ENCODE measurements around the gene BYSL.

GRCh38 chr6:41922154-41922553 is 855 bp downstream of the BYSL start:
- TF ChIP-seq ZNF184 (CRISPR knock-in tag; IDR thresholded peaks at IDR 0.05) (no peak), ATF1 (CRISPR knock-in tag; IDR thresholded peaks at IDR 0.05) (no peak), ATF1 (tag; IDR thresholded peaks at IDR 0.05) (no peak)
